HCT116 (cell line): ENCODE measurements around the gene INPP5B. TPM values are rescaled to one million over a fixed set of nuclear protein-coding genes. Genes with fewer than 3 reads are reported as not detected.

Source experiments
- ATAC-seq: fragments of 200-7000 bp; cut with Tn5 transposase; 2 replicates; pipeline ENCODE4 v1.9.1; 2020; ENCODE audit warnings: mild to moderate bottlenecking, moderate library complexity
- BruUV-seq: library from RNA; stranded (reverse); fragments of 400-500 nt; replicated peaks from 2 replicates; lab custom pipeline; 2021; lab: Mats Ljungman, UMichigan
- CTCF ChIA-PET: fragments of 300-600 bp; sonication (Branson Sonifier 250); formaldehyde crosslinking; loops from one replicate; lab custom pipeline; 2021; ENCODE audit warnings: antibody characterized with exemption; lab: Charles Lee
- POLR2A ChIA-PET: fragments of 300-600, 350-600 bp; sonication (Branson Sonifier 250); formaldehyde crosslinking; loops from one replicate; lab custom pipeline; 2021; ENCODE audit warnings: antibody characterized with exemption; lab: Charles Lee
- RAD21 ChIA-PET, 2 experiments: fragments of 300-600 bp; sonication (Branson Sonifier 250); formaldehyde crosslinking; loops; one replicate each; lab custom pipeline; 2023; ENCODE audit warnings: low total read pairs in 2 of 2; ENCODE audit not compliant: uncharacterized antibody in 2 of 2, unreplicated experiment in 2 of 2, low non-redundant PET in 1 of 2; lab: Charles Lee
- DNase-seq: peaks from one replicate; pipeline ENCODE4 v3.0.0-alpha.2; 2010; ENCODE audit warnings: low read depth, low spot score
- H2AFZ ChIP-seq: fragments of 200-600 bp; shearing (Covaris generic), sonication (generic); 2 replicates; pipeline ENCODE4 v1.6.1; 2017; ENCODE audit warnings: low read depth, mixed run types, mixed read lengths, antibody characterized with exemption, low read length; ENCODE audit not compliant: poor library complexity, severe bottlenecking
- H3K27ac ChIP-seq: 2 replicates; pipeline ENCODE4 v1.5.1; 2012; ENCODE audit warnings: low read depth, low read length
- H3K27me3 ChIP-seq: fragments of 200-600 bp; sonication (generic); 2 replicates; pipeline ENCODE4 v1.6.1; 2016; ENCODE audit warnings: mixed run types, low read length, mixed read lengths; ENCODE audit not compliant: insufficient read depth
- H3K36me3 ChIP-seq, 2 experiments: fragments of 200-500 bp in 1 of 2; fragments of 200-600 bp in 1 of 2; sonication (Bioruptor generic) in 1 of 2; sonication (generic) in 1 of 2; 2 replicates each; pipeline versions ENCODE4 v1.5.1 to v1.6.1; 2014 to 2016; ENCODE audit warnings: low read length in 2 of 2, inconsistent platforms in 1 of 2, mixed read lengths in 1 of 2, mixed run types in 1 of 2; ENCODE audit not compliant: insufficient read depth in 2 of 2, control insufficient read depth in 1 of 2
- H3K4me1 ChIP-seq, 2 experiments: fragments of 200-600 bp in 1 of 2; sonication (generic) in 1 of 2; 2 replicates each; pipeline versions ENCODE4 v1.5.1 to v1.6.1; 2012 to 2017; ENCODE audit warnings: low read length in 2 of 2, inconsistent platforms in 1 of 2, mild to moderate bottlenecking in 1 of 2, mixed read lengths in 1 of 2, mixed run types in 1 of 2, moderate library complexity in 1 of 2; ENCODE audit not compliant: insufficient read depth in 2 of 2, control insufficient read depth in 1 of 2
- H3K4me2 ChIP-seq: fragments of 200-600 bp; sonication (generic); 2 replicates; pipeline ENCODE4 v1.6.1; 2017; ENCODE audit warnings: mixed run types, low read length, mixed read lengths
- H3K4me3 ChIP-seq, 2 experiments: fragments of 200-600 bp in 1 of 2; sonication (generic) in 1 of 2; replicated peaks in 1 of 2; 2 replicates each; pipeline ENCODE4 v1.5.1; 2011 to 2016; ENCODE audit warnings: low read length in 2 of 2, control low read depth in 1 of 2, low read depth in 1 of 2, mild to moderate bottlenecking in 1 of 2, mixed read lengths in 1 of 2, mixed run types in 1 of 2
- H3K79me2 ChIP-seq: fragments of 200-600 bp; sonication (generic); 2 replicates; pipeline ENCODE4 v1.6.1; 2017; ENCODE audit warnings: mild to moderate bottlenecking, mixed run types, low read length, moderate library complexity, mixed read lengths; ENCODE audit not compliant: insufficient read depth
- H3K9ac ChIP-seq: fragments of 200-600 bp; sonication (generic); 2 replicates; pipeline ENCODE4 v1.6.1; 2016; ENCODE audit warnings: low read length, mixed read lengths
- H3K9me2 ChIP-seq: fragments of 200-600 bp; sonication (generic), shearing (Covaris generic); 2 replicates; pipeline ENCODE4 v1.6.1; 2017; ENCODE audit warnings: mixed run types, mild to moderate bottlenecking, moderate library complexity; ENCODE audit not compliant: insufficient read depth
- H3K9me3 ChIP-seq, 2 experiments: fragments of 200-500 bp in 1 of 2; fragments of 200-600 bp in 1 of 2; sonication (Bioruptor generic) in 1 of 2; sonication (generic) in 1 of 2; 2 replicates each; pipeline ENCODE4 v1.6.1; 2014 to 2017; ENCODE audit warnings: low read length in 2 of 2, mixed read lengths in 2 of 2, inconsistent platforms in 1 of 2, low read depth in 1 of 2, mild to moderate bottlenecking in 1 of 2, mixed run types in 1 of 2, moderate library complexity in 1 of 2; ENCODE audit not compliant: control insufficient read depth in 1 of 2, insufficient read depth in 1 of 2
- H4K20me1 ChIP-seq: fragments of 200-600 bp; sonication (generic), shearing (Covaris generic); 2 replicates; pipeline ENCODE4 v1.6.1; 2017; ENCODE audit warnings: mixed run types, mild to moderate bottlenecking, moderate library complexity; ENCODE audit not compliant: insufficient read depth
- CBX3 ChIP-seq: IDR thresholded peaks from 2 replicates; pipeline ENCODE4 v1.6.1; 2012; ENCODE audit warnings: low read depth
- EZH2phosphoT487 ChIP-seq: fragments of 200-600 bp; IDR thresholded peaks from 2 replicates; pipeline ENCODE4 v1.6.1; 2018; ENCODE audit warnings: antibody characterized with exemption, borderline replicate concordance
- RAD21 ChIP-seq: IDR thresholded peaks from 2 replicates; pipeline ENCODE4 v1.6.1; 2012; ENCODE audit warnings: low read depth, mild to moderate bottlenecking
- SIN3A ChIP-seq: IDR thresholded peaks from 2 replicates; pipeline ENCODE4 v1.6.1; 2012; ENCODE audit warnings: low read depth
- SP1 ChIP-seq: IDR thresholded peaks from 2 replicates; pipeline ENCODE4 v1.6.1; 2012; ENCODE audit warnings: low read depth
- TCF7L2 ChIP-seq: IDR thresholded peaks from 2 replicates; pipeline ENCODE4 v1.7.0; 2011; ENCODE audit warnings: borderline replicate concordance, inconsistent platforms; ENCODE audit not compliant: insufficient read depth, insufficient read length; ENCODE audit errors: extremely low read depth
- ZFX ChIP-seq: fragments of 450-650 bp; IDR thresholded peaks from 2 replicates; pipeline ENCODE4 v1.6.1; 2017
- ZNF274 ChIP-seq: fragments of 200-500 bp; sonication (Bioruptor generic); IDR thresholded peaks from 2 replicates; pipeline ENCODE4 v1.6.1; 2014; ENCODE audit warnings: mild to moderate bottlenecking, low read depth, low read length, inconsistent platforms
- intact Hi-C: fragments of 100-400 bp; cut with micrococcal nuclease; formaldehyde crosslinking; loops from 2 replicates; pipeline ENCODE4 v1.10.0; 2022
- total RNA-seq: library from RNA; stranded (reverse); gene quantifications from one replicate; pipeline ENCODE4 v1.2.1, GENCODE V29; 2021; ENCODE audit not compliant: unreplicated experiment
- TF ChIP-seq, protein P1 (sequence below): IDR thresholded peaks from 2 replicates; pipeline ENCODE4 v1.6.1; 2011; ENCODE audit warnings: mild to moderate bottlenecking, low read length, moderate library complexity; ENCODE audit not compliant: insufficient replicate concordance; ENCODE audit errors: extremely low read depth

The INPP5B gene
- total RNA-seq, 1 experiment from 2014 or later, result 20.8 TPM

GRCh38 chr1:37841652-37842051 is 105.2 kb downstream of the INPP5B start:
- ChIA-PET CTCF (no interaction called here), POLR2A (no interaction called here), RAD21 (no interaction called here)
- H3K79me2 ChIP-seq, result peaks cover 49% of the 10 kb centered on the region
- H3K27me3 ChIP-seq, result no peaks in the 10 kb centered on the region
- no TSS peak for BruUV-seq
- intact Hi-C loops, result no loop called here
- H3K27ac ChIP-seq, result no peak overlapping the region
- no peaks in the 10 kb centered on the region for H3K9me2 ChIP-seq
- H3K36me3 ChIP-seq, result peaks cover 21 to 24% of the 10 kb centered on the region in 2 experiments
- H3K4me2 ChIP-seq, result no peak overlapping the region
- TF ChIP-seq ZFX, result no peak
- TF ChIP-seq ZNF274, result no peak
- no peak for TF ChIP-seq CBX3
- TF ChIP-seq EZH2phosphoT487, result no peak
- TF ChIP-seq SP1, result no peak
- TF ChIP-seq, protein P1, sequence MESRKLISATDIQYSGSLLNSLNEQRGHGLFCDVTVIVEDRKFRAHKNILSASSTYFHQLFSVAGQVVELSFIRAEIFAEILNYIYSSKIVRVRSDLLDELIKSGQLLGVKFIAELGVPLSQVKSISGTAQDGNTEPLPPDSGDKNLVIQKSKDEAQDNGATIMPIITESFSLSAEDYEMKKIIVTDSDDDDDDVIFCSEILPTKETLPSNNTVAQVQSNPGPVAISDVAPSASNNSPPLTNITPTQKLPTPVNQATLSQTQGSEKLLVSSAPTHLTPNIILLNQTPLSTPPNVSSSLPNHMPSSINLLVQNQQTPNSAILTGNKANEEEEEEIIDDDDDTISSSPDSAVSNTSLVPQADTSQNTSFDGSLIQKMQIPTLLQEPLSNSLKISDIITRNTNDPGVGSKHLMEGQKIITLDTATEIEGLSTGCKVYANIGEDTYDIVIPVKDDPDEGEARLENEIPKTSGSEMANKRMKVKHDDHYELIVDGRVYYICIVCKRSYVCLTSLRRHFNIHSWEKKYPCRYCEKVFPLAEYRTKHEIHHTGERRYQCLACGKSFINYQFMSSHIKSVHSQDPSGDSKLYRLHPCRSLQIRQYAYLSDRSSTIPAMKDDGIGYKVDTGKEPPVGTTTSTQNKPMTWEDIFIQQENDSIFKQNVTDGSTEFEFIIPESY, result no peak
- TF ChIP-seq SIN3A, result no peak
- no peak for TF ChIP-seq RAD21
- TF ChIP-seq TCF7L2, result no peak
- no peaks in the 10 kb centered on the region for H3K9me3 ChIP-seq
- H3K4me3 ChIP-seq, result no peak overlapping the region
- H3K9ac ChIP-seq, result no peak overlapping the region
- no peaks in the 10 kb centered on the region for H4K20me1 ChIP-seq
- ATAC-seq (no peak), DNase-seq (no peak)
- H2AFZ ChIP-seq, result no peak overlapping the region
- no peaks in the 10 kb centered on the region for H3K4me1 ChIP-seq
